ENCODE results near the gene NHSL2.

DNA sequence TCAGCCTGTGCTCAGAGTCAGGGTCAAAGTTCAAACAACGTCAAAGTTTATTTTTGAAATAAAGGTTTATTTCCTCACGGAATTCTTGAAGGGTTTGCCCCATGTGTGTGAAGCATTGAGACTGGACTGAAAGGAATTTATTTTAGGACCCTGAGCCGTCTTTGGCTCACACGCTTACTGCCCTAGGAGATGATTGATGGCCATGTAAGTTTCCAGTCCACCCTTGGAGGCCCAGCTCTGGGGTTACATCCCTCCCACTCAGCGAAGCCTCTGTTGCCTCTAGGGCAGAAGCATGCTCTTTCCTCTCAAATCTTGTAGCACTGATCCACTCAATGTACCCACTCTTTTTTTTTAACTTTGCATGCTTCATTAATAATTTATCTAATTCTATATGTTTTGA is 4.5 kb upstream of the NHSL2 start:
- TF ChIP-seq, protein P1, sequence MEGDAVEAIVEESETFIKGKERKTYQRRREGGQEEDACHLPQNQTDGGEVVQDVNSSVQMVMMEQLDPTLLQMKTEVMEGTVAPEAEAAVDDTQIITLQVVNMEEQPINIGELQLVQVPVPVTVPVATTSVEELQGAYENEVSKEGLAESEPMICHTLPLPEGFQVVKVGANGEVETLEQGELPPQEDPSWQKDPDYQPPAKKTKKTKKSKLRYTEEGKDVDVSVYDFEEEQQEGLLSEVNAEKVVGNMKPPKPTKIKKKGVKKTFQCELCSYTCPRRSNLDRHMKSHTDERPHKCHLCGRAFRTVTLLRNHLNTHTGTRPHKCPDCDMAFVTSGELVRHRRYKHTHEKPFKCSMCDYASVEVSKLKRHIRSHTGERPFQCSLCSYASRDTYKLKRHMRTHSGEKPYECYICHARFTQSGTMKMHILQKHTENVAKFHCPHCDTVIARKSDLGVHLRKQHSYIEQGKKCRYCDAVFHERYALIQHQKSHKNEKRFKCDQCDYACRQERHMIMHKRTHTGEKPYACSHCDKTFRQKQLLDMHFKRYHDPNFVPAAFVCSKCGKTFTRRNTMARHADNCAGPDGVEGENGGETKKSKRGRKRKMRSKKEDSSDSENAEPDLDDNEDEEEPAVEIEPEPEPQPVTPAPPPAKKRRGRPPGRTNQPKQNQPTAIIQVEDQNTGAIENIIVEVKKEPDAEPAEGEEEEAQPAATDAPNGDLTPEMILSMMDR (IDR thresholded peaks at IDR 0.05 in 4 of 5, conservative IDR thresholded peaks at IDR 0.05 in 1 of 5) = no peak
- TF ChIP-seq POLR2A (IDR thresholded peaks at IDR 0.05) = no peak
